Measurements from ENCODE around the gene ZWILCH. TPM values are rescaled to one million over a fixed set of nuclear protein-coding genes. Genes with fewer than 3 reads are reported as not detected.

The ZWILCH gene
- polyA plus RNA-seq, 1 of the 3 experiments (the other 2 are of a cell fraction): 8.2 TPM

DNA sequence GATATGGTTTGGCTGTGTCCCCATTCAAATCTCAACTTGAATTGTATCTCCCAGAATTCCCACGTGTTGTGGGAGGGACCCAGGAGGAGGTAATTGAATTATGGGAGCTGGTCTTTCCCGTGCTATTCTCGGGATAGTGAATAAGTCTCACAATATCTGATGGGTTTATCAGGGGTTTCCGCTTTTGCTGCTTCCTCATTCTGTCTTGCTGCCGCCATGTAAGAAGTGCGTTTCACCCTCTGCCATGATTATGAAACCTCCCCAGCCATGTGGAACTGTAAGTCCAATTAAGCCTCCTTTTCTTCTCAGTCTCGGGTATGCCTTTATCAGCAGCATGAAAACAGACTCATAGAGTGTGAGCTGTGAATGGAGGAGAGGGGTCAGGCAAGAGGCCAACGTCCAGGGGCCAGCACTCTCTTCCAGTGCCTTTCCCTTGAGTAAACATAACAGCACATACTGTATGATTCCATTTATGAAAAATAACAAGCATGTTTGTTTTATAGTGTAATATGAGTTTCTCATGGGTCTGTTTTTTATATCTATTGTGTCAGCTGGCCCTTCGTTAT is 76.9 kb downstream of the ZWILCH start:
- Histone ChIP-seq H3K9me3 (no peaks in the 10 kb centered on the region), H3K4me1 (ENCODE audit: control insufficient read depth in 1 of 2, insufficient read depth in 2 of 2, low read depth in 1 of 2, low read length in 1 of 2) (no peaks in the 10 kb centered on the region), H3K27ac (ENCODE audit: low read depth in 2 of 2, low read length in 1 of 2) (no peak overlapping the region), H3K9ac (no peak overlapping the region), H3K4me2 (no peak overlapping the region), H4K20me1 (ENCODE audit: insufficient read depth) (no peaks in the 10 kb centered on the region), H2AFZ (ENCODE audit: low read depth) (no peak overlapping the region), H3K79me2 (ENCODE audit: insufficient read depth) (no peaks in the 10 kb centered on the region), H3K9me2 (no peaks in the 10 kb centered on the region), H3K4me3 (ENCODE audit: low read depth in 2 of 2, low read length in 1 of 2) (no peak overlapping the region), H3F3A (replicated peaks; ENCODE audit: insufficient read depth) (no peaks in the 10 kb centered on the region), H3K27me3 (ENCODE audit: insufficient read depth) (no peaks in the 10 kb centered on the region), H3K36me3 (replicated peaks in 1 of 2; ENCODE audit: control insufficient read depth in 1 of 2, insufficient read depth in 2 of 2, low read length in 1 of 2) (no peaks in the 10 kb centered on the region)
- DNase-seq: no peak
- TF ChIP-seq CHD2 (IDR thresholded peaks at IDR 0.05; ENCODE audit: low read length, partially characterized antibody) (no peak), JUND (IDR thresholded peaks at IDR 0.05) (no peak), REST (IDR thresholded peaks at IDR 0.05; ENCODE audit: low read depth, low read length) (no peak), TCF12 (IDR thresholded peaks at IDR 0.05) (no peak), SIN3A (IDR thresholded peaks at IDR 0.05; ENCODE audit: borderline replicate concordance, low read depth, low read length) (no peak), RAD21 (IDR thresholded peaks at IDR 0.05; ENCODE audit: low read length) (no peak)
- TF ChIP-seq, protein P1, sequence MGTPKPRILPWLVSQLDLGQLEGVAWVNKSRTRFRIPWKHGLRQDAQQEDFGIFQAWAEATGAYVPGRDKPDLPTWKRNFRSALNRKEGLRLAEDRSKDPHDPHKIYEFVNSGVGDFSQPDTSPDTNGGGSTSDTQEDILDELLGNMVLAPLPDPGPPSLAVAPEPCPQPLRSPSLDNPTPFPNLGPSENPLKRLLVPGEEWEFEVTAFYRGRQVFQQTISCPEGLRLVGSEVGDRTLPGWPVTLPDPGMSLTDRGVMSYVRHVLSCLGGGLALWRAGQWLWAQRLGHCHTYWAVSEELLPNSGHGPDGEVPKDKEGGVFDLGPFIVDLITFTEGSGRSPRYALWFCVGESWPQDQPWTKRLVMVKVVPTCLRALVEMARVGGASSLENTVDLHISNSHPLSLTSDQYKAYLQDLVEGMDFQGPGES (IDR thresholded peaks at IDR 0.05; ENCODE audit: low read depth, low read length): no peak
- WGBS (ENCODE audit: low lambda C conversion rate): 70% methylated on average over 9 of the region's 9 CpGs
- ChIA-PET CTCF (interaction anchor here (2.9 kb wide), 1 partner anchor 15 kb away, joined by 9 read pairs; the partner anchor contains the start of gene LCTL), POLR2A (no interaction called here)

GRCh38 chr15:66586155-66586976 is 81.2 kb downstream of the ZWILCH start:
- no peak overlapping the region for H3K4me2 ChIP-seq
- no peaks in the 10 kb centered on the region for H3K9me3 ChIP-seq
- no peak for DNase-seq
- 69% methylated on average over 17 of the region's 17 CpGs for WGBS (ENCODE audit: low lambda C conversion rate)
- H3F3A ChIP-seq (replicated peaks; ENCODE audit: insufficient read depth): no peaks in the 10 kb centered on the region
- no peaks in the 10 kb centered on the region for H3K79me2 ChIP-seq (ENCODE audit: insufficient read depth)
- no peak overlapping the region for H3K4me3 ChIP-seq (ENCODE audit: low read depth in 2 of 2, low read length in 1 of 2)
- no peaks in the 10 kb centered on the region for H3K9me2 ChIP-seq
- no peak overlapping the region for H2AFZ ChIP-seq (ENCODE audit: low read depth)
- no peaks in the 10 kb centered on the region for H3K27me3 ChIP-seq (ENCODE audit: insufficient read depth)
- H3K9ac ChIP-seq: no peak overlapping the region
- no peaks in the 10 kb centered on the region for H3K36me3 ChIP-seq (replicated peaks in 1 of 2; ENCODE audit: control insufficient read depth in 1 of 2, insufficient read depth in 2 of 2, low read length in 1 of 2)
- peaks cover 0 to 4% of the 10 kb centered on the region in 2 experiments; a peak in 1 of 4 replicates for H3K4me1 ChIP-seq (ENCODE audit: control insufficient read depth in 1 of 2, insufficient read depth in 2 of 2, low read depth in 1 of 2, low read length in 1 of 2)
- CTCF ChIA-PET: no interaction called here
- POLR2A ChIA-PET: no interaction called here
- H4K20me1 ChIP-seq (ENCODE audit: insufficient read depth): no peaks in the 10 kb centered on the region
- no peak overlapping the region for H3K27ac ChIP-seq (ENCODE audit: low read depth in 2 of 2, low read length in 1 of 2)
- TF ChIP-seq RFX5 (IDR thresholded peaks at IDR 0.05; ENCODE audit: low read length) (no peak), FOSL2 (IDR thresholded peaks at IDR 0.05; ENCODE audit: borderline replicate concordance, low read depth) (no peak), SMC3 (IDR thresholded peaks at IDR 0.05; ENCODE audit: low read depth, low read length) (no peak), NRF1 (IDR thresholded peaks at IDR 0.05; ENCODE audit: low read depth, low read length) (no peak), TAF1 (IDR thresholded peaks at IDR 0.05; ENCODE audit: borderline replicate concordance, low read depth, low read length) (no peak), TEAD4 (IDR thresholded peaks at IDR 0.05; ENCODE audit: borderline replicate concordance, insufficient read depth) (no peak), RXRA (IDR thresholded peaks at IDR 0.05; ENCODE audit: borderline replicate concordance, low read depth) (no peak), FOXM1 (IDR thresholded peaks at IDR 0.05; ENCODE audit: low read depth) (no peak), FOXJ3 (CRISPR knock-in tag; IDR thresholded peaks at IDR 0.05) (no peak), RCOR1 (IDR thresholded peaks at IDR 0.05; ENCODE audit: low read length) (no peak), USF2 (IDR thresholded peaks at IDR 0.05; ENCODE audit: borderline replicate concordance, low read depth, low read length) (no peak), JUND (IDR thresholded peaks at IDR 0.05) (no peak), SIN3A (IDR thresholded peaks at IDR 0.05; ENCODE audit: borderline replicate concordance, low read depth, low read length) (no peak), POLR2AphosphoS5 (IDR thresholded peaks at IDR 0.05; ENCODE audit: low read depth, low read length) (no peak), MXI1 (IDR thresholded peaks at IDR 0.05; ENCODE audit: low read depth, low read length) (no peak), RAD21 (IDR thresholded peaks at IDR 0.05; ENCODE audit: low read length) (no peak), GABPA (IDR thresholded peaks at IDR 0.05; ENCODE audit: low read depth) (no peak), NFIC (IDR thresholded peaks at IDR 0.05; ENCODE audit: borderline replicate concordance) (no peak), MEF2A (IDR thresholded peaks at IDR 0.05; ENCODE audit: borderline replicate concordance, low read depth) (no peak)
